ENCODE measurements around the gene HLA-DMA. TPM values are rescaled to one million over a fixed set of nuclear protein-coding genes. Genes with fewer than 3 reads are reported as not detected.
A peak's percentile ranks its signal among the peaks of the same experiment; 100 is the strongest.

The HLA-DMA gene
- total and polyA plus RNA-seq, 9 of the 15 experiments (the other 6 are each of a cell fraction or from before 2014, with no cell fraction given): 0.13 to 0.83 (median 0.51) TPM

DNA sequence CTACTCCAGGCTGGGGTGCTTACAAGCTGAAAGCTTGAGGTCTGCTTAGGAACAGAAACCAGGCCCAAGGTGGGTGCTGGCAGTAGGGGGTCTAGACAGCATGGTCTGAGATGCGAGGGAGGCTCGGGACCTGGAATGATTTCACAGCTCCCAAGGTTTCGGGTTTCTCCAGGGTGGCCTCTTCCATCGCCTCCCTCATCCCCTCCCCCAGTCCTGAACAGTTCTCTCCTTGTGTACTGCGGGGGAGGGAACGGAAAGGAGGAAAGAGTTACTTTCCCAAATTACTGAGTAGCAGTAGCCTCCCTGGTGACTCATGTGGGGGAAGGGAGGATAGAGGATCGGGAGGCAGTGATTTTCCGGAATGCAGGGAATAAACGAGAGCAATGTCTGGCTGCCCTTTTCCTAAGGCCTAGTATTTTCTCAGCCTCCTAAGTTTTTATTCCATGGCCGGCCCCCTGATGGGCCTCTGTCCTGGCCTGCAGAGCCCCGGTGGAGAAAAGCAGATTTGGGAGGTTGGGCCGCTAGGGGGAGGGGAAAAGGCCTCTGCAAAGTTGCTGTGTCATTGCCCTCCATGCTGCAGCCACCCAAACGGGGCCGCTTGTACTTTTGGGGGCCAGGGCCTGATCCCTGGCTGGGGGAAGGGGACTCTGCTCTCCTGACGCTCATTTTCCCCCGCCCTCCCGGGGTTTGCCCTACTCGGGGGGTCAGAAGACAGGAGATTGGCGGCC is 17.0 kb upstream of the HLA-DMA start (continued):
- TF ChIP-seq ZNF274 (IDR thresholded peaks at IDR 0.05; ENCODE audit: borderline replicate concordance, low read depth, low read length): no peak
- no peak for TF ChIP-seq ZNF695 (CRISPR knock-in tag; IDR thresholded peaks at IDR 0.05)
- no peak; the same call in 1 of the 2 replicates for TF ChIP-seq DMBX1 (CRISPR knock-in tag; IDR thresholded peaks at IDR 0.05; ENCODE audit: borderline replicate concordance)
- no peak for TF ChIP-seq STAG1 (CRISPR knock-in tag; IDR thresholded peaks at IDR 0.05; ENCODE audit: borderline replicate concordance)
- TF ChIP-seq ARID2 (IDR thresholded peaks at IDR 0.05): no peak
- TF ChIP-seq ZSCAN32 (CRISPR knock-in tag; IDR thresholded peaks at IDR 0.05): peak; percentile 30; the same call in 1 of the 2 replicates
- TF ChIP-seq, protein P1, sequence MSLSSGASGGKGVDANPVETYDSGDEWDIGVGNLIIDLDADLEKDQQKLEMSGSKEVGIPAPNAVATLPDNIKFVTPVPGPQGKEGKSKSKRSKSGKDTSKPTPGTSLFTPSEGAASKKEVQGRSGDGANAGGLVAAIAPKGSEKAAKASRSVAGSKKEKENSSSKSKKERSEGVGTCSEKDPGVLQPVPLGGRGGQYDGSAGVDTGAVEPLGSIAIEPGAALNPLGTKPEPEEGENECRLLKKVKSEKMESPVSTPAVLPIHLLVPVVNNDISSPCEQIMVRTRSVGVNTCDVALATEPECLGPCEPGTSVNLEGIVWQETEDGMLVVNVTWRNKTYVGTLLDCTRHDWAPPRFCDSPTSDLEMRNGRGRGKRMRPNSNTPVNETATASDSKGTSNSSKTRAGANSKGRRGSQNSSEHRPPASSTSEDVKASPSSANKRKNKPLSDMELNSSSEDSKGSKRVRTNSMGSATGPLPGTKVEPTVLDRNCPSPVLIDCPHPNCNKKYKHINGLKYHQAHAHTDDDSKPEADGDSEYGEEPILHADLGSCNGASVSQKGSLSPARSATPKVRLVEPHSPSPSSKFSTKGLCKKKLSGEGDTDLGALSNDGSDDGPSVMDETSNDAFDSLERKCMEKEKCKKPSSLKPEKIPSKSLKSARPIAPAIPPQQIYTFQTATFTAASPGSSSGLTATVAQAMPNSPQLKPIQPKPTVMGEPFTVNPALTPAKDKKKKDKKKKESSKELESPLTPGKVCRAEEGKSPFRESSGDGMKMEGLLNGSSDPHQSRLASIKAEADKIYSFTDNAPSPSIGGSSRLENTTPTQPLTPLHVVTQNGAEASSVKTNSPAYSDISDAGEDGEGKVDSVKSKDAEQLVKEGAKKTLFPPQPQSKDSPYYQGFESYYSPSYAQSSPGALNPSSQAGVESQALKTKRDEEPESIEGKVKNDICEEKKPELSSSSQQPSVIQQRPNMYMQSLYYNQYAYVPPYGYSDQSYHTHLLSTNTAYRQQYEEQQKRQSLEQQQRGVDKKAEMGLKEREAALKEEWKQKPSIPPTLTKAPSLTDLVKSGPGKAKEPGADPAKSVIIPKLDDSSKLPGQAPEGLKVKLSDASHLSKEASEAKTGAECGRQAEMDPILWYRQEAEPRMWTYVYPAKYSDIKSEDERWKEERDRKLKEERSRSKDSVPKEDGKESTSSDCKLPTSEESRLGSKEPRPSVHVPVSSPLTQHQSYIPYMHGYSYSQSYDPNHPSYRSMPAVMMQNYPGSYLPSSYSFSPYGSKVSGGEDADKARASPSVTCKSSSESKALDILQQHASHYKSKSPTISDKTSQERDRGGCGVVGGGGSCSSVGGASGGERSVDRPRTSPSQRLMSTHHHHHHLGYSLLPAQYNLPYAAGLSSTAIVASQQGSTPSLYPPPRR (CRISPR knock-in tag; IDR thresholded peaks at IDR 0.05; ENCODE audit: borderline replicate concordance): no peak
- TF ChIP-seq ASH1L (IDR thresholded peaks at IDR 0.05; ENCODE audit: borderline replicate concordance, low read depth, partially characterized antibody): no peak
- no peak for TF ChIP-seq RBM14 (IDR thresholded peaks at IDR 0.05; ENCODE audit: borderline replicate concordance, insufficient read depth, low read depth, low read length)
- TF ChIP-seq, protein P2, sequence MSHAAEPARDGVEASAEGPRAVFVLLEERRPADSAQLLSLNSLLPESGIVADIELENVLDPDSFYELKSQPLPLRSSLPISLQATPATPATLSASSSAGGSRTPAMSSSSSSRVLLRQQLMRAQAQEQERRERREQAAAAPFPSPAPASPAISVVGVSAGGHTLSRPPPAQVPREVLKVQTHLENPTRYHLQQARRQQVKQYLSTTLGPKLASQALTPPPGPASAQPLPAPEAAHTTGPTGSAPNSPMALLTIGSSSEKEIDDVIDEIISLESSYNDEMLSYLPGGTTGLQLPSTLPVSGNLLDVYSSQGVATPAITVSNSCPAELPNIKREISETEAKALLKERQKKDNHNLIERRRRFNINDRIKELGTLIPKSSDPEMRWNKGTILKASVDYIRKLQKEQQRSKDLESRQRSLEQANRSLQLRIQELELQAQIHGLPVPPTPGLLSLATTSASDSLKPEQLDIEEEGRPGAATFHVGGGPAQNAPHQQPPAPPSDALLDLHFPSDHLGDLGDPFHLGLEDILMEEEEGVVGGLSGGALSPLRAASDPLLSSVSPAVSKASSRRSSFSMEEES (CRISPR knock-in tag; IDR thresholded peaks at IDR 0.05): no peak
- TF ChIP-seq, protein P3, sequence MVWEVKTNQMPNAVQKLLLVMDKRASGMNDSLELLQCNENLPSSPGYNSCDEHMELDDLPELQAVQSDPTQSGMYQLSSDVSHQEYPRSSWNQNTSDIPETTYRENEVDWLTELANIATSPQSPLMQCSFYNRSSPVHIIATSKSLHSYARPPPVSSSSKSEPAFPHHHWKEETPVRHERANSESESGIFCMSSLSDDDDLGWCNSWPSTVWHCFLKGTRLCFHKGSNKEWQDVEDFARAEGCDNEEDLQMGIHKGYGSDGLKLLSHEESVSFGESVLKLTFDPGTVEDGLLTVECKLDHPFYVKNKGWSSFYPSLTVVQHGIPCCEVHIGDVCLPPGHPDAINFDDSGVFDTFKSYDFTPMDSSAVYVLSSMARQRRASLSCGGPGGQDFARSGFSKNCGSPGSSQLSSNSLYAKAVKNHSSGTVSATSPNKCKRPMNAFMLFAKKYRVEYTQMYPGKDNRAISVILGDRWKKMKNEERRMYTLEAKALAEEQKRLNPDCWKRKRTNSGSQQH (CRISPR knock-in tag; IDR thresholded peaks at IDR 0.05): no peak; the same call in 1 of the 2 replicates
- TF ChIP-seq MTF1 (CRISPR knock-in tag; IDR thresholded peaks at IDR 0.05; ENCODE audit: borderline replicate concordance): no peak
- peak; percentile 89 for TF ChIP-seq MAFF (IDR thresholded peaks at IDR 0.05; ENCODE audit: low read length)
- TF ChIP-seq SP1 (CRISPR knock-in tag; IDR thresholded peaks at IDR 0.05): peak; percentile 19
- peak; percentile 43; the same call in 1 of the 2 replicates for TF ChIP-seq SMARCC2 (IDR thresholded peaks at IDR 0.05; ENCODE audit: low read depth)
- peak; percentile 98 for TF ChIP-seq NFE2L1 (tag; IDR thresholded peaks at IDR 0.05; ENCODE audit: borderline replicate concordance, low read depth)
- no peak for TF ChIP-seq EZH2 (IDR thresholded peaks at IDR 0.05; ENCODE audit: borderline replicate concordance, low read depth, low read length)
- no peak for TF ChIP-seq ZNF121 (CRISPR knock-in tag; conservative IDR thresholded peaks at IDR 0.05)
- TF ChIP-seq HSF4 (CRISPR knock-in tag; IDR thresholded peaks at IDR 0.05; ENCODE audit: borderline replicate concordance): 0 out of 2 replicates have a peak, but pooled peaks have one; percentile 3

All from K562 (cell line).